HepG2 (cell line): ENCODE measurements around the gene TNFSF15. TPM values are rescaled to one million over a fixed set of nuclear protein-coding genes. Genes with fewer than 3 reads are reported as not detected.

Experiments
- CBFB ChIP-seq: sonication (generic); formaldehyde crosslinking; IDR thresholded peaks from 2 replicates; pipeline ENCODE4 v1.4.0; 2020; ENCODE audit warnings: missing genetic modification reagents
- CEBPG ChIP-seq: IDR thresholded peaks from 2 replicates; pipeline ENCODE4 v1.6.1; 2016
- DMTF1 ChIP-seq: sonication (generic); formaldehyde crosslinking; IDR thresholded peaks from 2 replicates; pipeline ENCODE4 v1.4.0; 2020; ENCODE audit warnings: mild to moderate bottlenecking, missing genetic modification reagents
- DPF2 ChIP-seq: sonication (generic); formaldehyde crosslinking; IDR thresholded peaks from 2 replicates; pipeline ENCODE4 v1.4.0; 2020; ENCODE audit warnings: mild to moderate bottlenecking, low read depth, missing genetic modification reagents, borderline replicate concordance
- FOXA1 ChIP-seq, 2 experiments: fragments of 450-650 bp in 1 of 2; sonication (generic) in 1 of 2; formaldehyde crosslinking in 1 of 2; IDR thresholded peaks; 2 replicates each; pipeline versions ENCODE4 v1.4.0 to v1.6.1; 2016 to 2020; ENCODE audit warnings: missing genetic modification reagents in 1 of 2
- GATA4 ChIP-seq: sonication (generic); IDR thresholded peaks from 2 replicates; pipeline ENCODE4 v1.6.1; 2016; ENCODE audit warnings: antibody characterized with exemption, low read depth, borderline replicate concordance
- GATAD1 ChIP-seq: IDR thresholded peaks from 2 replicates; pipeline ENCODE4 v1.6.1; 2016; ENCODE audit warnings: missing genetic modification reagents, missing compliant biosample characterization
- IRF1 ChIP-seq: sonication (generic); formaldehyde crosslinking; IDR thresholded peaks from 2 replicates; pipeline ENCODE4 v1.4.0; 2020; ENCODE audit warnings: low read depth, mild to moderate bottlenecking, missing genetic modification reagents
- LRRFIP1 ChIP-seq: sonication (generic); formaldehyde crosslinking; conservative IDR thresholded peaks from 2 replicates; pipeline ENCODE4 v1.4.0; 2020; ENCODE audit warnings: missing genetic modification reagents
- NCOA2 ChIP-seq: sonication (generic); formaldehyde crosslinking; IDR thresholded peaks from 2 replicates; pipeline ENCODE4 v1.8.0; 2022; ENCODE audit warnings: inconsistent platforms
- NR2F2 ChIP-seq: IDR thresholded peaks from 2 replicates; pipeline ENCODE4 v1.6.1; 2012; ENCODE audit warnings: low read depth, inconsistent platforms, borderline replicate concordance
- PTBP1 ChIP-seq: fragments of 200-400 bp; formaldehyde crosslinking; IDR thresholded peaks from 2 replicates; pipeline ENCODE4 v1.6.1; 2018; ENCODE audit warnings: low read length, low read depth; ENCODE audit not compliant: poor library complexity, severe bottlenecking
- RARA ChIP-seq: IDR thresholded peaks from 2 replicates; pipeline ENCODE4 v1.6.1; 2016; ENCODE audit warnings: missing genetic modification reagents, missing compliant biosample characterization
- SMC3 ChIP-seq: IDR thresholded peaks from 2 replicates; pipeline ENCODE4 v1.6.1; 2011; ENCODE audit warnings: low read length, improper control_type of control experiment
- SOX13 ChIP-seq, 3 experiments: fragments of 450-650 bp in 1 of 3; sonication (generic) in 1 of 3; formaldehyde crosslinking in 1 of 3; IDR thresholded peaks in 2 of 3; conservative IDR thresholded peaks in 1 of 3; 2 replicates each; pipeline versions ENCODE4 v1.5.0 to v1.6.1; 2016 to 2020; ENCODE audit warnings: antibody characterized with exemption in 1 of 3, mild to moderate bottlenecking in 1 of 3, missing compliant biosample characterization in 1 of 3, missing genetic modification reagents in 1 of 3, moderate library complexity in 1 of 3
- SP5 ChIP-seq: IDR thresholded peaks from 2 replicates; pipeline ENCODE4 v1.6.1; 2016; ENCODE audit warnings: low read depth, borderline replicate concordance
- SRSF1 ChIP-seq: fragments of 200-400 bp; formaldehyde crosslinking; optimal IDR thresholded peaks from 2 replicates; pipeline ENCODE3; 2017; ENCODE audit warnings: mild to moderate bottlenecking, low read depth, low read length, moderate library complexity
- TBX2 ChIP-seq: sonication (generic); formaldehyde crosslinking; IDR thresholded peaks from 2 replicates; pipeline ENCODE4 v1.5.0; 2020; ENCODE audit warnings: missing genetic modification reagents, mild to moderate bottlenecking, borderline replicate concordance
- TEAD3 ChIP-seq: optimal IDR thresholded peaks from 2 replicates; pipeline ENCODE3; 2016; ENCODE audit warnings: borderline replicate concordance
- ZFP36L1 ChIP-seq: sonication (generic); formaldehyde crosslinking; IDR thresholded peaks from 2 replicates; pipeline ENCODE4 v1.8.0; 2022; ENCODE audit warnings: mild to moderate bottlenecking, missing genetic modification reagents, moderate library complexity
- ZNF331 ChIP-seq: sonication (generic); formaldehyde crosslinking; IDR thresholded peaks from 2 replicates; pipeline ENCODE4 v1.4.0; 2020; ENCODE audit warnings: missing genetic modification reagents
- ZNF501 ChIP-seq: sonication (generic); formaldehyde crosslinking; IDR thresholded peaks from 2 replicates; pipeline ENCODE4 v1.5.1; 2020; ENCODE audit warnings: mild to moderate bottlenecking, moderate library complexity, missing genetic modification reagents
- ZNF580 ChIP-seq: IDR thresholded peaks from 2 replicates; pipeline ENCODE4 v1.6.1; 2016; ENCODE audit warnings: low read depth, borderline replicate concordance
- ZNF891 ChIP-seq: sonication (generic); formaldehyde crosslinking; IDR thresholded peaks from 2 replicates; pipeline ENCODE4 v1.5.0; 2020; ENCODE audit warnings: mild to moderate bottlenecking, missing genetic modification reagents
- ZSCAN9 ChIP-seq: IDR thresholded peaks from 2 replicates; pipeline ENCODE4 v1.6.1; 2016; ENCODE audit warnings: borderline replicate concordance
- polyA plus RNA-seq, 8 experiments: library from polyadenylated mRNA; depleted of rRNA in 3 of 8; stranded (reverse) in 7 of 8; unstranded in 1 of 8; fragments of >200 nt; fragmentation: Illumina TruSeq in 4 of 8; extraction: Trizol in 4 of 8; gene quantifications; 2 replicates each; pipeline versions ENCODE4 v1.2.1 to v1.2.3, GENCODE V29; 2011 to 2016; ENCODE audit warnings: low read depth in 4 of 8, missing spikeins in 1 of 8, mixed read lengths in 1 of 8; ENCODE audit not compliant: insufficient read depth in 1 of 8
- total RNA-seq, 5 experiments: library from RNA; depleted of rRNA; stranded (reverse); fragments of >200 nt; fragmentation: Illumina TruSeq; extraction: Trizol; gene quantifications; 2 replicates each; pipeline ENCODE4 v1.2.3, GENCODE V29; 2016; ENCODE audit warnings: low read depth in 1 of 5
- TF ChIP-seq, protein P1 (sequence below): sonication (generic); formaldehyde crosslinking; IDR thresholded peaks from 2 replicates; pipeline ENCODE4 v1.4.0; 2020; ENCODE audit warnings: mild to moderate bottlenecking, missing genetic modification reagents

TNFSF15 gene
- total and polyA plus RNA-seq, 2 of the 13 experiments (the other 11 are each of a cell fraction or from before 2014, with no cell fraction given) = 0.02 to 0.03 TPM

DNA sequence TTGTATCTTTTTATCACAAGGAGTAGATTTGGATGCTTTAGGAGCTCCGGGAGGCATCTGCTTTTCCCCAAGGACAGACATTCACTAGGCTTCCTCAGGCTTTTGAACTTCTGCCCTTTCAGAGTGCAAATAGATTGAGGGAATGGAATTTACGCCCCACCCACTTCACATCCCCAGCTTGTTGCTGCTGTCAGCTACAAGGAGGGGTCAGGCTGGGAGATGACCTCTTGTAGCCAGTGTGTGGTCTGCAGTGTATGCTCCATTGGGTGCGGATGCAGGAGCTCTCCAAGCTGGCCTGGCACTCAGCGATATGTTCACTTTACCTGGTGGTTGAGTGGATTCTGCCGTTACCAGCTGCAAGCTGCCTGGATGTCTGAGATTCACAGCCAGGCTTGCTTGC, 6.4 kb downstream of the TNFSF15 start (continued):
- peak; percentile 68; the same call in 1 of the 2 replicates for TF ChIP-seq SP5 (CRISPR knock-in tag)
- no peak for TF ChIP-seq DMTF1 (CRISPR knock-in tag)
- TF ChIP-seq ZNF501 (CRISPR knock-in tag) = no peak
- no peak for TF ChIP-seq ZNF580 (CRISPR knock-in tag)
- TF ChIP-seq LRRFIP1 (CRISPR knock-in tag) = no peak
- TF ChIP-seq FOXA1 (IDR thresholded peaks at IDR 0.05) = no peak
- TF ChIP-seq FOXA1 (CRISPR knock-in tag; IDR thresholded peaks at IDR 0.05) = no peak
- TF ChIP-seq DPF2 = no peak
- TF ChIP-seq CBFB (CRISPR knock-in tag) = no peak
- TF ChIP-seq CEBPG (CRISPR knock-in tag) = no peak
- TF ChIP-seq GATA4 = no peak
- TF ChIP-seq IRF1 (CRISPR knock-in tag) = no peak
- TF ChIP-seq GATAD1 (CRISPR knock-in tag) = no peak
- peak; percentile 74 for TF ChIP-seq TEAD3 (CRISPR knock-in tag)
- peak; percentile 17; the same call in 1 of the 2 replicates for TF ChIP-seq TBX2 (CRISPR knock-in tag)
- TF ChIP-seq, protein P1, sequence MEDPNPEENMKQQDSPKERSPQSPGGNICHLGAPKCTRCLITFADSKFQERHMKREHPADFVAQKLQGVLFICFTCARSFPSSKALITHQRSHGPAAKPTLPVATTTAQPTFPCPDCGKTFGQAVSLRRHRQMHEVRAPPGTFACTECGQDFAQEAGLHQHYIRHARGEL (CRISPR knock-in tag) = no peak
- no peak for TF ChIP-seq ZNF331 (CRISPR knock-in tag)
- TF ChIP-seq SOX13 (IDR thresholded peaks at IDR 0.05) = no peak
- TF ChIP-seq SOX13 (CRISPR knock-in tag; conservative IDR thresholded peaks at IDR 0.05 in 1 of 2, IDR thresholded peaks at IDR 0.05 in 1 of 2) = peak in 1 of 2 experiments; percentile 8; a peak in 1 of 4 replicates
- TF ChIP-seq ZSCAN9 (CRISPR knock-in tag) = no peak
- TF ChIP-seq RARA (CRISPR knock-in tag) = peak; percentile 82
- TF ChIP-seq NR2F2 = 0 out of 2 replicates have a peak, but pooled peaks have one; percentile 36
- no peak for TF ChIP-seq NCOA2 (CRISPR knock-in tag)
- no peak for TF ChIP-seq PTBP1
- TF ChIP-seq ZFP36L1 = no peak
- no peak for TF ChIP-seq SRSF1
- TF ChIP-seq ZNF891 (CRISPR knock-in tag) = no peak
- no peak for TF ChIP-seq SMC3
